GM18858 (cell line): ENCODE data around the gene FANCL.
"Not testable (repeated sequence)": the region's sequence is repeated elsewhere in the genome, so short reads cannot be mapped to it uniquely, and the experiment has no call there.

Experiments used
- ATAC-seq: cut with Tn5 transposase; IDR thresholded peaks from one replicate; pipeline ENCODE4 v1.9.1; 2021; ENCODE audit not compliant: unreplicated experiment

The FANCL gene

GRCh38 chr2:58240670-58241545, at the start of gene FANCL:
Gene FANCL, minus strand, starts transcription at chr2:58241325. Its CDS starts 12 bp downstream, at chr2:58241313.
- ATAC-seq: peak; percentile 54

GRCh38 chr2:58289029-58289428, 47.9 kb upstream of the FANCL start:
- no peak for ATAC-seq

GRCh38 chr2:58283931-58284330, 42.8 kb upstream of the FANCL start:
- no peak for ATAC-seq

GRCh38 chr2:58275144-58275543, 34.0 kb upstream of the FANCL start:
- ATAC-seq: not testable (repeated sequence)

- ATAC-seq: no peak
Measured at GRCh38 chr2:58271826-58272225, 30.7 kb upstream of the FANCL start.

- ATAC-seq: no peak
Measured at GRCh38 chr2:58268685-58269084, 27.6 kb upstream of the FANCL start.

GRCh38 chr2:58266211-58266610, 25.1 kb upstream of the FANCL start:
- no peak for ATAC-seq

- ATAC-seq: no peak
Measured at GRCh38 chr2:58261209-58261608, 20.1 kb upstream of the FANCL start.

- peak; percentile 84 for ATAC-seq
Measured at GRCh38 chr2:58258456-58258855, 17.3 kb upstream of the FANCL start.

GRCh38 chr2:58251331-58252201, 10.4 kb upstream of the FANCL start:
- ATAC-seq: not testable (repeated sequence)

- no peak for ATAC-seq
Measured at GRCh38 chr2:58241546-58241864, 380 bp upstream of the FANCL start.

- no peak for ATAC-seq
Measured at GRCh38 chr2:58239243-58239925, 1.7 kb downstream of the FANCL start.

GRCh38 chr2:58237741-58238140, 3.4 kb downstream of the FANCL start:
- ATAC-seq: no peak

- no peak for ATAC-seq
Measured at GRCh38 chr2:58235984-58236383, 5.1 kb downstream of the FANCL start.

GRCh38 chr2:58235170-58235569, 6.0 kb downstream of the FANCL start:
- ATAC-seq: no peak

- ATAC-seq: no peak
Measured at GRCh38 chr2:58228299-58228698, 12.8 kb downstream of the FANCL start.

GRCh38 chr2:58227171-58227917, 13.8 kb downstream of the FANCL start:
- ATAC-seq: no peak

GRCh38 chr2:58221909-58222308, 19.2 kb downstream of the FANCL start:
- no peak for ATAC-seq

- no peak for ATAC-seq
Measured at GRCh38 chr2:58215429-58215828, 25.7 kb downstream of the FANCL start.

GRCh38 chr2:58210951-58211568, 30.1 kb downstream of the FANCL start:
- ATAC-seq: not testable (repeated sequence)
